GM12878 (cell line): ENCODE measurements around the gene GCNT1. TPM values are rescaled to one million over a fixed set of nuclear protein-coding genes. Genes with fewer than 3 reads are reported as not detected.

Source experiments
- ATAC-seq: fragments of 200-7000 bp; cut with Tn5 transposase; 3 replicates; pipeline ENCODE4 v1.9.1; 2020; ENCODE audit warnings: mild to moderate bottlenecking, moderate library complexity
- BruUV-seq: library from RNA; stranded (reverse); fragments of 400-500 nt; replicated peaks from 2 replicates; lab custom pipeline; 2021; lab: Mats Ljungman, UMichigan
- CTCF ChIA-PET: fragments of 300-600 bp; sonication (Branson Sonifier 250); formaldehyde crosslinking; extraction: SDS; loops from one replicate; lab custom pipeline; 2021; ENCODE audit warnings: inconsistent platforms; lab: Yijun Ruan, JAX
- POLR2A ChIA-PET: fragments of 350-600 bp; formaldehyde crosslinking; extraction: SDS; loops from one replicate; lab custom pipeline; 2021; ENCODE audit warnings: inconsistent platforms; lab: Charles Lee
- RAD21 ChIA-PET: fragments of 300-600 bp; sonication (Branson Sonifier 250); formaldehyde crosslinking; loops from one replicate; lab custom pipeline; 2023; ENCODE audit warnings: antibody characterized with exemption; ENCODE audit not compliant: unreplicated experiment; lab: Charles Lee
- SMC1A ChIA-PET: fragments of 300-600 bp; sonication (Branson Sonifier 250); formaldehyde crosslinking; loops from one replicate; lab custom pipeline; 2023; ENCODE audit not compliant: unreplicated experiment, uncharacterized antibody; lab: Charles Lee
- DNase-seq: peaks from one replicate; pipeline ENCODE4 v3.0.0-alpha.2; 2011; ENCODE audit warnings: low read depth, low spot score
- FAIRE-seq: peaks from 3 replicates; lab custom pipeline; 2011; peaks lifted over from hg19 to GRCh38; lab: Jason Lieb, UNC
- H2AFZ ChIP-seq: 2 replicates; pipeline ENCODE4 v1.6.0; 2011; ENCODE audit warnings: low read depth, low read length, control low read depth; ENCODE audit not compliant: control insufficient read depth
- H3K27ac ChIP-seq: 2 replicates; pipeline ENCODE4 v1.5.1; 2011; ENCODE audit warnings: control low read depth; ENCODE audit not compliant: control insufficient read depth, insufficient read depth
- H3K27me3 ChIP-seq, 2 experiments: replicated peaks in 1 of 2; 2 replicates each; pipeline versions ENCODE4 v1.6.0 to v1.6.1; 2011; ENCODE audit warnings: low read length in 1 of 2; ENCODE audit not compliant: control insufficient read depth in 2 of 2, insufficient read depth in 2 of 2
- H3K36me3 ChIP-seq, 2 experiments: 2 replicates each; pipeline ENCODE4 v1.5.1; 2011; ENCODE audit warnings: low read length in 1 of 2; ENCODE audit not compliant: control insufficient read depth in 2 of 2, insufficient read depth in 2 of 2
- H3K4me1 ChIP-seq: 2 replicates; pipeline ENCODE4 v1.6.1; 2011; ENCODE audit warnings: mild to moderate bottlenecking, low read length, moderate library complexity, mixed read lengths; ENCODE audit not compliant: control insufficient read depth, insufficient read depth
- H3K4me2 ChIP-seq: 2 replicates; pipeline ENCODE4 v1.6.0; 2011; ENCODE audit warnings: control low read depth; ENCODE audit not compliant: control insufficient read depth, insufficient read depth
- H3K4me3 ChIP-seq: fragments of 200-600 bp; sonication (generic); 2 replicates; pipeline ENCODE4 v1.5.1; 2016
- H3K79me2 ChIP-seq: 2 replicates; pipeline ENCODE4 v1.6.0; 2011; ENCODE audit warnings: low read length; ENCODE audit not compliant: control insufficient read depth, insufficient read depth
- H3K9ac ChIP-seq: 2 replicates; pipeline ENCODE4 v1.8.0; 2011; ENCODE audit warnings: low read length, control low read depth, mixed read lengths; ENCODE audit not compliant: control insufficient read depth, insufficient read depth
- H3K9me3 ChIP-seq: replicated peaks from 3 replicates; pipeline ENCODE4 v1.5.1; 2011; ENCODE audit warnings: mild to moderate bottlenecking, low read length; ENCODE audit not compliant: control insufficient read depth, insufficient read depth
- H4K20me1 ChIP-seq: 2 replicates; pipeline ENCODE4 v1.6.0; 2011; ENCODE audit not compliant: control insufficient read depth, insufficient read depth
- CREM ChIP-seq: IDR thresholded peaks from 2 replicates; pipeline ENCODE4 v1.6.1; 2014; ENCODE audit warnings: antibody characterized with exemption, low read depth
- E2F8 ChIP-seq: fragments of 450-650 bp; IDR thresholded peaks from 2 replicates; pipeline ENCODE4 v1.6.1; 2018; ENCODE audit warnings: mild to moderate bottlenecking, low read depth, moderate library complexity; ENCODE audit not compliant: partially characterized antibody
- HSF1 ChIP-seq: fragments of 150-350 bp; IDR thresholded peaks from 2 replicates; pipeline ENCODE4 v1.6.1; 2014; ENCODE audit warnings: mild to moderate bottlenecking, low read depth, low read length
- KAT2A ChIP-seq: conservative IDR thresholded peaks from 2 replicates; pipeline ENCODE4 v1.6.1; 2011; ENCODE audit warnings: low read depth, low read length; ENCODE audit not compliant: control insufficient read depth
- LARP7 ChIP-seq: fragments of 450-650 bp; IDR thresholded peaks from 2 replicates; pipeline ENCODE4 v1.6.1; 2017; ENCODE audit warnings: mild to moderate bottlenecking
- POU2F2 ChIP-seq: IDR thresholded peaks from 3 replicates; pipeline ENCODE4 v1.6.1; 2011; ENCODE audit warnings: low read depth, mild to moderate bottlenecking, low read length, borderline replicate concordance
- RAD51 ChIP-seq: fragments of 450-650 bp; IDR thresholded peaks from 2 replicates; pipeline ENCODE4 v1.6.1; 2016; ENCODE audit warnings: moderate library complexity, mild to moderate bottlenecking, inconsistent platforms
- WGBS: methylation state at CpG from one replicate; pipeline ENCODE4 v1.1.6; 2016; ENCODE audit warnings: low lambda C conversion rate; ENCODE audit not compliant: insufficient replicate concordance, insufficient coverage; ENCODE audit errors: missing lambda C conversion rate; 5-methylcytosine and 5-hydroxymethylcytosine counted together
- in situ Hi-C: fragments of 300-500 bp; cut with MboI; formaldehyde crosslinking; loops from 9 replicates; pipeline ENCODE4 v1.14.3; 2018; ENCODE audit warnings: mixed read lengths
- intact Hi-C: fragments of 100-400 bp; cut with micrococcal nuclease; formaldehyde crosslinking; loops from one replicate; pipeline ENCODE4 v1.14.2; 2022; ENCODE audit not compliant: unreplicated experiment
- polyA plus RNA-seq, 11 experiments: library from polyadenylated mRNA; depleted of rRNA in 4 of 11; unstranded in 6 of 11; stranded (reverse) in 5 of 11; fragments of >200 nt; fragmentation: Nextera tagmentation in 4 of 11; fragmentation: Illumina TruSeq in 1 of 11; extraction: Ambion mirVana in 4 of 11; extraction: Trizol in 1 of 11; gene quantifications; 1 replicate in 1 of 11; 2 replicates in 10 of 11; pipeline versions ENCODE4 v1.2.1 to v1.2.3, GENCODE V29; 2011 to 2016; ENCODE audit warnings: inconsistent platforms in 2 of 11, missing spikeins in 2 of 11, low read depth in 1 of 11
- total RNA-seq, 4 experiments: library from RNA; depleted of rRNA in 3 of 4; stranded (reverse); fragments of >200 nt in 3 of 4; fragmentation: Illumina TruSeq in 1 of 4; extraction: Trizol in 1 of 4; gene quantifications; 2 replicates each; pipeline versions ENCODE4 v1.2.1 to v1.2.3, GENCODE V29; 2013 to 2021

GCNT1 gene
- total and polyA plus RNA-seq, 10 of the 15 experiments (the other 5 are each of a cell fraction or from before 2014, with no cell fraction given) = 2.8 to 17.8 (median 7.1) TPM

- TF ChIP-seq KAT2A (no peak), RAD51 (no peak), LARP7 (no peak), HSF1 (no peak), POU2F2 (no peak), CREM (no peak), E2F8 (no peak)
- RAD21 ChIA-PET = interaction anchor here (0.8 to 1.1 kb wide), 2 partner anchors 13 to 207 kb away, joined by 3 read pairs; no protein-coding TSS in a partner anchor
- WGBS = 36% methylated on average over 1 of the region's 1 CpG
- POLR2A ChIA-PET = interaction anchor here (0.6 kb wide), 1 partner anchor 101 kb away, joined by 4 read pairs; no protein-coding TSS in a partner anchor
- Histone ChIP-seq H3K4me3 (no peak overlapping the region), H3K79me2 (no peaks in the 10 kb centered on the region), H3K4me1 (0 out of 2 replicates have a peak, but pooled peaks cover 2% of the 10 kb centered on the region), H3K4me2 (no peak overlapping the region), H3K9me3 (no peaks in the 10 kb centered on the region), H3K9ac (no peak overlapping the region), H4K20me1 (no peaks in the 10 kb centered on the region), H3K27me3 (no peaks in the 10 kb centered on the region), H3K27ac (no peak overlapping the region), H3K36me3 (no peaks in the 10 kb centered on the region), H2AFZ (no peak overlapping the region)
- no TSS peak for BruUV-seq
- in situ Hi-C loops (no loop called here), intact Hi-C loops (no loop called here)
- DNase-seq (no peak), ATAC-seq (no peak), FAIRE-seq (no peak)
- CTCF ChIA-PET = interaction anchor here (0.7 to 1.9 kb wide), 3 partner anchors 10 to 208 kb away, joined by 3 to 5 read pairs (median 4); no protein-coding TSS in a partner anchor
- SMC1A ChIA-PET = interaction anchor here (1.1 kb wide), 1 partner anchor 21 kb away, joined by 3 read pairs; no protein-coding TSS in a partner anchor
Measured at GRCh38 chr9:76451234-76451633, 7.7 kb upstream of the GCNT1 start.
